Calu3 (cell line): ENCODE measurements around the gene TXNDC17. TPM values are rescaled to one million over a fixed set of nuclear protein-coding genes. Genes with fewer than 3 reads are reported as not detected.

Experiments
- BruUV-seq: library from RNA; stranded (reverse); fragments of 400-500 nt; replicated peaks from 2 replicates; lab custom pipeline; 2021; lab: Mats Ljungman, UMichigan
- CTCF ChIA-PET: fragments of 300-600 bp; sonication (Branson Sonifier 250); formaldehyde crosslinking; loops from one replicate; lab custom pipeline; 2022; ENCODE audit warnings: antibody characterized with exemption; lab: Charles Lee
- DNase-seq: peaks from one replicate; pipeline ENCODE4 v3.0.0; 2022
- H3K27ac Mint-ChIP-seq: one replicate; pipeline ENCODE4 v1.8.0; 2022; ENCODE audit warnings: mixed read lengths; ENCODE audit not compliant: unreplicated experiment
- H3K27me3 Mint-ChIP-seq: one replicate; pipeline ENCODE4 v1.8.0; 2022; ENCODE audit warnings: mixed read lengths; ENCODE audit not compliant: unreplicated experiment
- H3K36me3 Mint-ChIP-seq: one replicate; pipeline ENCODE4 v1.8.0; 2022; ENCODE audit warnings: mild to moderate bottlenecking, moderate library complexity, mixed read lengths; ENCODE audit not compliant: insufficient read depth, unreplicated experiment
- H3K4me1 Mint-ChIP-seq: one replicate; pipeline ENCODE4 v1.8.0; 2022; ENCODE audit warnings: mild to moderate bottlenecking, low read depth, mixed read lengths; ENCODE audit not compliant: unreplicated experiment
- H3K4me3 Mint-ChIP-seq: one replicate; pipeline ENCODE4 v1.8.0; 2022; ENCODE audit warnings: mild to moderate bottlenecking, low read depth, moderate library complexity, mixed read lengths; ENCODE audit not compliant: unreplicated experiment
- H3K9me3 Mint-ChIP-seq: one replicate; pipeline ENCODE4 v1.8.0; 2022; ENCODE audit warnings: low read depth, mixed read lengths; ENCODE audit not compliant: unreplicated experiment
- intact Hi-C: fragments of 100-400 bp; cut with micrococcal nuclease; formaldehyde crosslinking; loops from one replicate; pipeline ENCODE4 v1.10.0; 2022; ENCODE audit not compliant: unreplicated experiment
- total RNA-seq: library from RNA; stranded (reverse); gene quantifications from 2 replicates; pipeline ENCODE4 v1.2.3, GENCODE V29; 2022
- TF ChIP-seq, protein P1 (sequence below): fragments of 200-600 bp; IDR thresholded peaks from one replicate; pipeline ENCODE4 v1.8.0; 2022; ENCODE audit warnings: antibody characterized with exemption; ENCODE audit not compliant: unreplicated experiment

Gene TXNDC17
- total RNA-seq, 1 experiment from 2014 or later = 105 TPM

DNA sequence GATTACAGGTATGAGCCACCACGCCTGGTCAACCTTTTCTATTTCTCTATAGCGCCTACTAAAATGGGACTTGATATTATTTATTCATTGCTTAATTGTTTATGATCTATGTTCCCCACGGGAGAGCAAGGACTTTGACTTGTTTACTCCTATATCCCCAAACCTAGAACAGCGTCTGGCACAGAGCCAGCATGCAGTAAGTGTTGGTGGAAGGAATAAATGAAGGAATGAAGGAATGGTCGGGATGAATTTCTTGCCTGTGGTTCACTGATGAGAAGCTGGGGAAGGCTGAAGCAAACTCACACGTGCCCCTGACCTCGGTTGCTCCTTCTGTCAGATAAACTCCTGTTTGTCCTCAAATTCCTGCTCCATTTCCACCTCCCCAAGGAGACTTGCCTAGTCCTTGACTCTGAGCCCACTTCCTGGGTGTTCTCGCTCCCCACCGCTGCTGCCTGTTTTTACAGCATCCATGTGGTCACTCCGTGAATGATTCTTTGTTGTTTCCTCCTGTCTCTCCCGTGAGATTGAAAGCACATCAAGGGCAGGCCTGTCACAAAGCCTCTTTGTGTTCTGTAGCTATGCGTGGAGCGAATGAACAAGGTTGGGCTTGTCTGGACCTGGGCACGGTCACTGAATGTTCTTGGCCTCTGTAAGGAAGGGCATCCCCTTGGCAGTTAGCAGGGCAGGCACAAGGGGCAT lies 28.0 kb downstream of the TXNDC17 start:
- Mint-ChIP-seq H3K9me3 (no peaks in the 10 kb centered on the region), H3K27me3 (no peaks in the 10 kb centered on the region), H3K27ac (peak overlapping the region; percentile 85), H3K4me1 (peaks cover 15% of the 10 kb centered on the region), H3K4me3 (peak overlapping the region; percentile 68), H3K36me3 (peaks cover 11% of the 10 kb centered on the region)
- peak; percentile 21 for DNase-seq
- TF ChIP-seq, protein P1, sequence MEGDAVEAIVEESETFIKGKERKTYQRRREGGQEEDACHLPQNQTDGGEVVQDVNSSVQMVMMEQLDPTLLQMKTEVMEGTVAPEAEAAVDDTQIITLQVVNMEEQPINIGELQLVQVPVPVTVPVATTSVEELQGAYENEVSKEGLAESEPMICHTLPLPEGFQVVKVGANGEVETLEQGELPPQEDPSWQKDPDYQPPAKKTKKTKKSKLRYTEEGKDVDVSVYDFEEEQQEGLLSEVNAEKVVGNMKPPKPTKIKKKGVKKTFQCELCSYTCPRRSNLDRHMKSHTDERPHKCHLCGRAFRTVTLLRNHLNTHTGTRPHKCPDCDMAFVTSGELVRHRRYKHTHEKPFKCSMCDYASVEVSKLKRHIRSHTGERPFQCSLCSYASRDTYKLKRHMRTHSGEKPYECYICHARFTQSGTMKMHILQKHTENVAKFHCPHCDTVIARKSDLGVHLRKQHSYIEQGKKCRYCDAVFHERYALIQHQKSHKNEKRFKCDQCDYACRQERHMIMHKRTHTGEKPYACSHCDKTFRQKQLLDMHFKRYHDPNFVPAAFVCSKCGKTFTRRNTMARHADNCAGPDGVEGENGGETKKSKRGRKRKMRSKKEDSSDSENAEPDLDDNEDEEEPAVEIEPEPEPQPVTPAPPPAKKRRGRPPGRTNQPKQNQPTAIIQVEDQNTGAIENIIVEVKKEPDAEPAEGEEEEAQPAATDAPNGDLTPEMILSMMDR = no peak
- BruUV-seq = no TSS peak
- CTCF ChIA-PET = interaction anchor here (1.0 to 1.4 kb wide), 3 partner anchors 15 to 336 kb away, joined by 3 read pairs; partner anchors contain the start of gene SLC13A5
- intact Hi-C loops = loop anchor here (5.0 kb wide), 3 partner anchors 173 to 338 kb away; no protein-coding TSS in a partner anchor

DNA sequence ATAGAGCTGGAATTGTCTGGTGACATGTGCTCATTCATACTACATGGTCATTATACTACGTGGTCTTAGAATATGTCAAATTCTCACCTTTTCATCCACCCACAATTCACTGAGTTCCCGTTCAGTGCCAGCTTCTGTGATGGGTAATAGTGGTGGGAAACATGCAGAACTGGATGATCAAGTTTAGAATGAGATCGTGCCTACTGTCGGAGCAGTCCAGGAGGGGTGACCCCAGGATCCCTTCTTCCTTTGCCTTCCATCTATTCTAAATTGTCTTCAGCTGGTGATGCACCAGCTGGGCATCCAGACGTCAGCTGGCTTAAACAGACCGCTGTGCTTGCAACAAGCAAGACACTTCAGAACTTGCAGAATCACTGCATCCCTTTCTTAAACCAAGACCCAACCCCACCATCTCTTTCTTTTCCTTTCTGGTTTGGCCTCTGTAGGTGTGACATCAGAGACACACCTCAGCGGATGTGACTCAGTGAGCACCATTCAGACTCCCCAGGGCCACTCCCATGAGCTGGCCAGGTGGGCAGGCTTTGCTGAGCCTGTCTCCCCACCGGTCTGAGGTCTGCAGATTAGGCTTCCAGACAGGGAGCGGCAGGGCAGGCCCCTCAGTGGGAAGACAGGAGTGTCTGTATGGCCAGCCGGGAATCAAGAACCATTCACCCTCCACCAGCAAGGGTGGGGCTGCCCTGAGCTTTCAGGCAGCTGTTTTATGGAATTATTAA lies 28.8 kb downstream of the TXNDC17 start:
- BruUV-seq = TSS peak; percentile 85
- intact Hi-C loops = loop anchor here (5.0 kb wide), 3 partner anchors 173 to 338 kb away; no protein-coding TSS in a partner anchor
- Mint-ChIP-seq H3K27me3 (no peaks in the 10 kb centered on the region), H3K36me3 (peaks cover 11% of the 10 kb centered on the region), H3K9me3 (no peaks in the 10 kb centered on the region), H3K4me3 (peak overlapping the region; percentile 68), H3K4me1 (peaks cover 15% of the 10 kb centered on the region), H3K27ac (peak overlapping the region; percentile 85)
- peak; percentile 77 for DNase-seq
- CTCF ChIA-PET = interaction anchor here (1.0 to 1.4 kb wide), 4 partner anchors 14 to 335 kb away, joined by 3 to 4 read pairs (median 3); partner anchors contain the start of gene SLC13A5
- TF ChIP-seq, protein P1 = no peak

DNA sequence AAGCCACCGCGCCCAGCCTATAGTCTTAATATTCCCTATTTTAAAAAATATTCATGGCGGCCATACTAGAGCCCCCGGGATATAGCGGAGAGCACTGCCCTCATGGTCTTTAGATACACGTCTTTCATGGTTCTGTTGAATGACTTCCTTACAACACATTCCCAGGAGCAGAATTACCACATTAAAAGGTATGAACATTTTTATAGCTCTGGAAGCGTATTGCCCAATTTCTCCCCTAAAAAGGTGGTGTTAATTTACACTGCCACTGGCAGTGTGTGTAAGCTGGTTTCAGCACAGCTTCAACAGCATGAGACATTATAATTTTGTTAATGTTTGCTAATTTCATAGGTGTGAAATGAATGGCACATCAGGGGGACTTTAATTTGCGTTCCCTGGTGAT lies 29.7 kb downstream of the TXNDC17 start:
- CTCF ChIA-PET = interaction anchor here (1.0 kb wide), 1 partner anchor 179 kb away, joined by 4 read pairs; no protein-coding TSS in a partner anchor
- peaks cover 15% of the 10 kb centered on the region for H3K4me1 Mint-ChIP-seq
- intact Hi-C loops = no loop called here
- H3K27me3 Mint-ChIP-seq = no peaks in the 10 kb centered on the region
- peak overlapping the region; percentile 70 for H3K27ac Mint-ChIP-seq
- H3K4me3 Mint-ChIP-seq = no peak overlapping the region
- peaks cover 11% of the 10 kb centered on the region for H3K36me3 Mint-ChIP-seq
- BruUV-seq = no TSS peak
- no peaks in the 10 kb centered on the region for H3K9me3 Mint-ChIP-seq
- TF ChIP-seq, protein P1 = no peak
- no peak for DNase-seq

DNA sequence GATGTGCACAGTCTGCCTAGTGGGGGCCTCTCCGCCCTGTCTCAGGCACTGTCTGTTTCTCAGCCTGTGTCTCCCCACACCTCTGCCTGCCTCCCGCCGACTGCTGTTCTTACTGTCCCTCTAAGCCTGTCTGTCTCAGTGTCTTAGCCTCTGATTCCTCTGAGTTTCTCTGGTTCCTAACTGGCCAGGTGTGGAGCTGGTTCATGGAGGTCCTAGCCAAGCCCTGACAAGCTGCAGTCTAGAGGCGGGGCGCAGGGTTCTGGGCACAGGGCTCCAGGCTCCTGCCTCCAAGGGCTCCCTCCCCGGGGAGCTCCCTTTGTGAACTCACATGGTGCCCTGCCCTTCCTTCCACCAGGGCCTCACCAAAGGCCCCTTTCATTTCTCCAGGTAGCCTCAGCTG lies 30.1 kb downstream of the TXNDC17 start:
- Mint-ChIP-seq H3K27me3 (no peaks in the 10 kb centered on the region), H3K9me3 (no peaks in the 10 kb centered on the region), H3K27ac (peak overlapping the region; percentile 70), H3K4me3 (no peak overlapping the region), H3K36me3 (peaks cover 11% of the 10 kb centered on the region), H3K4me1 (peaks cover 15% of the 10 kb centered on the region)
- BruUV-seq = no TSS peak
- no peak for DNase-seq
- intact Hi-C loops = no loop called here
- TF ChIP-seq, protein P1 = no peak
- CTCF ChIA-PET = no interaction called here
